HUES48 (cell line): ENCODE data around the gene DNAJB6.

Source experiments
- H3K27ac ChIP-seq: one replicate; pipeline ENCODE4 v1.7.0; 2013; ENCODE audit warnings: low read depth, low read length, inconsistent platforms
- H3K27me3 ChIP-seq: 2 replicates; pipeline ENCODE4 v1.6.1; 2013; ENCODE audit warnings: mild to moderate bottlenecking, low read length; ENCODE audit not compliant: control insufficient read depth, insufficient read depth
- H3K36me3 ChIP-seq: 2 replicates; pipeline ENCODE4 v1.6.1; 2013; ENCODE audit warnings: low read length; ENCODE audit not compliant: control insufficient read depth, insufficient read depth
- H3K4me1 ChIP-seq: 2 replicates; pipeline ENCODE4 v1.6.1; 2013; ENCODE audit warnings: mild to moderate bottlenecking, low read length; ENCODE audit not compliant: control insufficient read depth, insufficient read depth
- H3K4me3 ChIP-seq: 2 replicates; pipeline ENCODE4 v1.5.1; 2013; ENCODE audit warnings: mild to moderate bottlenecking, low read depth, low read length
- H3K9ac ChIP-seq: 2 replicates; pipeline ENCODE4 v1.6.1; 2013; ENCODE audit warnings: mild to moderate bottlenecking, low read depth, low read length, moderate library complexity
- H3K9me3 ChIP-seq: 2 replicates; pipeline ENCODE4 v1.6.1; 2013; ENCODE audit warnings: low read length; ENCODE audit not compliant: control insufficient read depth, insufficient read depth

Gene DNAJB6

GRCh38 chr7:157439149-157439548 lies 102.3 kb downstream of the DNAJB6 start:
- Histone ChIP-seq H3K9ac (no peak overlapping the region), H3K36me3 (no peaks in the 10 kb centered on the region), H3K4me1 (no peaks in the 10 kb centered on the region), H3K27ac (no peak overlapping the region), H3K9me3 (peaks cover 12% of the 10 kb centered on the region), H3K4me3 (no peak overlapping the region), H3K27me3 (no peaks in the 10 kb centered on the region)

GRCh38 chr7:157439761-157440160 lies 103.0 kb downstream of the DNAJB6 start:
- no peak overlapping the region for H3K9ac ChIP-seq
- no peaks in the 10 kb centered on the region for H3K27me3 ChIP-seq
- no peak overlapping the region for H3K27ac ChIP-seq

GRCh38 chr7:157440346-157441022 lies 103.7 kb downstream of the DNAJB6 start:
- Histone ChIP-seq H3K9me3 (peaks cover 12% of the 10 kb centered on the region), H3K27ac (no peak overlapping the region), H3K36me3 (no peaks in the 10 kb centered on the region), H3K4me1 (no peaks in the 10 kb centered on the region), H3K4me3 (no peak overlapping the region), H3K9ac (no peak overlapping the region), H3K27me3 (no peaks in the 10 kb centered on the region)

More at GRCh38 chr7:157439761-157440160, 103.0 kb downstream of the DNAJB6 start:
- no peaks in the 10 kb centered on the region for H3K4me1 ChIP-seq
- no peaks in the 10 kb centered on the region for H3K36me3 ChIP-seq
- no peak overlapping the region for H3K4me3 ChIP-seq
- peaks cover 12% of the 10 kb centered on the region for H3K9me3 ChIP-seq

GRCh38 chr7:157441023-157441399 lies 104.2 kb downstream of the DNAJB6 start:
- H3K9me3 ChIP-seq = peaks cover 12% of the 10 kb centered on the region
- no peaks in the 10 kb centered on the region for H3K36me3 ChIP-seq
- no peaks in the 10 kb centered on the region for H3K27me3 ChIP-seq
- no peaks in the 10 kb centered on the region for H3K4me1 ChIP-seq
- no peak overlapping the region for H3K9ac ChIP-seq
- H3K4me3 ChIP-seq = no peak overlapping the region
- no peak overlapping the region for H3K27ac ChIP-seq

- H3K36me3 ChIP-seq = no peaks in the 10 kb centered on the region
- no peaks in the 10 kb centered on the region for H3K4me1 ChIP-seq
- no peak overlapping the region for H3K9ac ChIP-seq
- no peaks in the 10 kb centered on the region for H3K27me3 ChIP-seq
- H3K9me3 ChIP-seq = peaks cover 12% of the 10 kb centered on the region
- H3K27ac ChIP-seq = no peak overlapping the region
- H3K4me3 ChIP-seq = no peak overlapping the region
Observed at GRCh38 chr7:157442456-157442855, 105.7 kb downstream of the DNAJB6 start.

GRCh38 chr7:157442993-157443831 lies 106.4 kb downstream of the DNAJB6 start:
- Histone ChIP-seq H3K4me3 (no peak overlapping the region), H3K9ac (no peak overlapping the region), H3K27ac (no peak overlapping the region), H3K4me1 (no peaks in the 10 kb centered on the region), H3K9me3 (peaks cover 12% of the 10 kb centered on the region), H3K36me3 (no peaks in the 10 kb centered on the region), H3K27me3 (no peaks in the 10 kb centered on the region)

- Histone ChIP-seq H3K27me3 (no peaks in the 10 kb centered on the region), H3K36me3 (no peaks in the 10 kb centered on the region), H3K4me3 (no peak overlapping the region), H3K4me1 (no peaks in the 10 kb centered on the region), H3K9me3 (peaks cover 12% of the 10 kb centered on the region), H3K27ac (no peak overlapping the region), H3K9ac (no peak overlapping the region)
Observed at GRCh38 chr7:157444011-157444842, 107.4 kb downstream of the DNAJB6 start.

- Histone ChIP-seq H3K4me1 (no peaks in the 10 kb centered on the region), H3K27me3 (no peaks in the 10 kb centered on the region), H3K9ac (no peak overlapping the region), H3K27ac (no peak overlapping the region), H3K4me3 (no peak overlapping the region), H3K36me3 (no peaks in the 10 kb centered on the region), H3K9me3 (peaks cover 12% of the 10 kb centered on the region)
Observed at GRCh38 chr7:157444843-157445135, 108.0 kb downstream of the DNAJB6 start.

- peaks cover 12% of the 10 kb centered on the region for H3K9me3 ChIP-seq
- H3K36me3 ChIP-seq = no peaks in the 10 kb centered on the region
- no peaks in the 10 kb centered on the region for H3K4me1 ChIP-seq
- H3K4me3 ChIP-seq = no peak overlapping the region
- no peak overlapping the region for H3K27ac ChIP-seq
- no peak overlapping the region for H3K9ac ChIP-seq
- no peaks in the 10 kb centered on the region for H3K27me3 ChIP-seq
Observed at GRCh38 chr7:157445246-157445955, 108.6 kb downstream of the DNAJB6 start.

GRCh38 chr7:157445956-157446295 lies 109.1 kb downstream of the DNAJB6 start:
- Histone ChIP-seq H3K4me3 (no peak overlapping the region), H3K36me3 (no peaks in the 10 kb centered on the region), H3K27ac (no peak overlapping the region), H3K27me3 (no peaks in the 10 kb centered on the region), H3K9ac (no peak overlapping the region), H3K4me1 (no peaks in the 10 kb centered on the region), H3K9me3 (peaks cover 12% of the 10 kb centered on the region)
